Spleen (tissue), 11 donors: ENCODE measurements around the gene C2CD2L. TPM values are rescaled to one million over a fixed set of nuclear protein-coding genes. Genes with fewer than 3 reads are reported as not detected.

ENCODE experiments used
- DNase-seq: peaks from one replicate; pipeline ENCODE4 v3.0.0-alpha.2; 2020
- H3K27ac ChIP-seq, 8 donors: fragments of 200-600 bp; sonication (generic) in 7 of 8; 1 replicate in 4 of 8; 2 replicates in 4 of 8; pipeline versions ENCODE4 v1.5.0 to v1.8.0; 2016 to 2021; ENCODE audit warnings: inconsistent platforms in 4 of 8, mild to moderate bottlenecking in 4 of 8, moderate library complexity in 1 of 8
- H3K27me3 ChIP-seq, 7 donors: fragments of 200-600 bp; sonication (generic) in 6 of 7; replicated peaks in 1 of 7; 1 replicate in 4 of 7; 2 replicates in 3 of 7; pipeline versions ENCODE4 v1.5.0 to v1.8.0; 2016 to 2021; ENCODE audit warnings: inconsistent platforms in 3 of 7, mild to moderate bottlenecking in 1 of 7
- H3K36me3 ChIP-seq, 6 donors: fragments of 200-600 bp; sonication (generic) in 5 of 6; 1 replicate in 4 of 6; 2 replicates in 2 of 6; pipeline versions ENCODE4 v1.5.0 to v1.8.0; 2016 to 2021; ENCODE audit warnings: inconsistent platforms in 2 of 6
- H3K4me1 ChIP-seq, 6 donors: fragments of 200-600 bp; sonication (generic) in 5 of 6; 1 replicate in 3 of 6; 2 replicates in 3 of 6; pipeline versions ENCODE4 v1.5.0 to v1.8.0; 2016 to 2021; ENCODE audit warnings: inconsistent platforms in 3 of 6
- H3K4me3 ChIP-seq, 8 donors: fragments of 200-600 bp; sonication (generic) in 7 of 8; 1 replicate in 4 of 8; 2 replicates in 4 of 8; pipeline versions ENCODE4 v1.5.0 to v1.8.0; 2016 to 2021; ENCODE audit warnings: inconsistent platforms in 4 of 8, mild to moderate bottlenecking in 4 of 8, moderate library complexity in 2 of 8
- H3K9me3 ChIP-seq, 8 donors: fragments of 200-600 bp; sonication (generic) in 7 of 8; 1 replicate in 4 of 8; 2 replicates in 4 of 8; pipeline versions ENCODE4 v1.5.0 to v1.8.0; 2016 to 2021; ENCODE audit warnings: inconsistent platforms in 4 of 8
- CTCF ChIP-seq, 11 experiments: fragments of 200-600 bp in 7 of 11; fragments of 450-650 bp in 4 of 11; sonication (generic) in 4 of 11; IDR thresholded peaks in 8 of 11; conservative IDR thresholded peaks in 3 of 11; 1 replicate in 7 of 11; 2 replicates in 4 of 11; pipeline versions ENCODE4 v1.4.0 to v1.8.0; 2016 to 2021; ENCODE audit warnings: antibody characterized with exemption in 11 of 11, inconsistent platforms in 4 of 11, mild to moderate bottlenecking in 1 of 11
- POLR2A ChIP-seq, 3 donors: fragments of 450-650 bp; IDR thresholded peaks; one replicate each; pipeline ENCODE4 v1.5.1; 2017; ENCODE audit warnings: antibody characterized with exemption in 3 of 3, mild to moderate bottlenecking in 1 of 3
- POLR2AphosphoS5 ChIP-seq, 3 donors: sonication (generic); formaldehyde crosslinking; IDR thresholded peaks; one replicate each; pipeline ENCODE4 v1.5.1; 2017; ENCODE audit warnings: antibody characterized with exemption in 3 of 3
- WGBS, 5 donors: extraction: QIAGEN DNeasy Blood & Tissue Kit in 3 of 5; methylation state at CpG; one replicate each; pipeline versions ENCODE4 v1.1.5 to v1.1.7; 2013 to 2018; 5-methylcytosine and 5-hydroxymethylcytosine counted together
- intact Hi-C: fragments of 100-400 bp; cut with DNase I; formaldehyde crosslinking; loops from one replicate; pipeline ENCODE4 v1.15.0; 2023; ENCODE audit warnings: low total_unique reads
- polyA plus RNA-seq, 3 donors: library from polyadenylated mRNA; stranded (reverse); fragments of 200-250 nt; gene quantifications; one replicate each; pipeline ENCODE4 v1.2.1, GENCODE V29; 2013
- total RNA-seq, 7 donors: library from RNA; depleted of rRNA in 3 of 7; stranded (reverse); fragments of >200 nt in 3 of 7; fragmentation: NEBNext Ultra II Directional in 4 of 7; extraction: Animal tissue kit (Norgen Biotek cat#: 25700) in 4 of 7; gene quantifications; one replicate each; pipeline versions ENCODE4 v1.1.0 to v1.2.1, GENCODE V29; 2016 to 2021
- donor health status: healthy with polysubstance abuse.
- donor health status: DM: no; HTN: no; CAD: no; lungs with moderate emphysema.
- donor health status: DM: no; HTN: no; CAD: no.
- donor health status: Bipolar disorder and iron deficiency.
- donor health status: healthy.
- donor health status: DM: no; HTN: no; CAD: no.
- donor health status: DM: yes; HTN: yes; CAD: no.

C2CD2L gene
- total and polyA plus RNA-seq, 10 donors: 5.8 to 19.6 (median 15.7) TPM

DNA sequence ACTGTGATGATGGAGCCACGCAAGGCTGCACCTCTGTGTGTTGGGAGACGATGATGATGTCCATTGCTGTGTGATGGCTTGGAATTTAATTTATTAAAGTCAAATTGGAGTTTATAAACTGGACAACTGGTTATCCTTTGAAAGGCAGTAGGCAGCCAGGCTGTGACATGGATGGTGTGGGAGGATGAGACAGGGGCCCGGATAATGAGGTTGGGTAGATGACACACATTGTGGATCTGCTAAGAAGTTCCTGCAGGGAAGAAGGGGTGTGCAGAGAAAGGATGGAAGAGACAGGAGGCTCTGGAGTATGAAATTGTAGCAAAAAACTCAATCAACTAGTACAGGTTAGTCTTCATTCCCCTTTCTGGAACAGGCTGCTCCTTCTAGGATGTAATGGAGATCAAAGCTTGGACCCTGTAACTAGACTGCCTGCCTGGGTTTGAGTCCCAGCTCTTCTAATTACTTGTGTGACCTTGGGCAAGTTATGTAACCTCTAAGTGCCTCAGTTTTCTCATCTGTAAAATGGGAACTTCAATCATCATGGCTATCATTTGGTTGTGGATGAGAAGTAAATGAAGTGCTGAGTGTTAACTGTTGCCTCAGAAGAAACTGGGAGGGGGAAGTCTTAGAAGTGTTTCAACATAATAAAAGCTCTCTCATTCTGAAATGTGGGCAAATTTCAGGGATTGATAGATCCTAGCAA, 10.0 kb downstream of the C2CD2L start:
- Histone ChIP-seq H3K27ac (peak overlapping the region in 3 of 8 donors; percentile 83 to 90 (median 84)), H3K36me3 (peaks cover 0 to 56% (median 33%) of the 10 kb centered on the region in 6 donors), H3K4me3 (no peak overlapping the region), H3K27me3 (no peaks in the 10 kb centered on the region), H3K4me1 (peaks cover 7 to 58% (median 29%) of the 10 kb centered on the region in 6 donors), H3K9me3 (no peaks in the 10 kb centered on the region)
- no peak for TF ChIP-seq CTCF (IDR thresholded peaks at IDR 0.05 in 8 of 11, conservative IDR thresholded peaks at IDR 0.05 in 3 of 11)
- TF ChIP-seq POLR2AphosphoS5 (IDR thresholded peaks at IDR 0.05): no peak
- no peak for TF ChIP-seq POLR2A (IDR thresholded peaks at IDR 0.05)
- WGBS, 5 donors: 93 to 97% (median 95%) methylated on average over 3 of the region's 3 CpGs
- DNase-seq: no peak
- intact Hi-C loops: no loop called here

DNA sequence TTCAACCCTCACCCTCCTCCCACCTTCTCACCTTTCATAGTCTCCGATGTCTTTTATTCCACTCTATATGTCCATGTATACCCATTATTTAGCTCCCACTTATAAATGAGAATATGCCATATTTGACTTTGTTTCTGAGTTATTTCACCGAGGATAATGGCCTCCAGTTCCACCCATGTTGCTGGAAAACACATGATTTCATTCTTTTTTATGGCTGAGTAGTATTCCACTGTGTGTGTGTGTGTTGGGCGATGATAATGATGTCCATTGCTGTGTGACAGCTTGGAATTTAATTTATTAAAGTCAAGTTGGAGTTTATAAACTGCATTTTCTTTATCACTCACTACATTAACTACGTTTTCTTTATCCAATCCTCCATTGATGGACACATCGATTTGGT, 11.1 kb downstream of the C2CD2L start:
- peaks cover 0 to 45% (median 22%) of the 10 kb centered on the region in 6 donors for H3K36me3 ChIP-seq
- no peak for DNase-seq
- H3K27ac ChIP-seq: no peak overlapping the region
- no peaks in the 10 kb centered on the region for H3K27me3 ChIP-seq
- TF ChIP-seq POLR2AphosphoS5 (IDR thresholded peaks at IDR 0.05) (no peak), CTCF (IDR thresholded peaks at IDR 0.05 in 8 of 11, conservative IDR thresholded peaks at IDR 0.05 in 3 of 11) (no peak)
- peaks cover 14 to 68% (median 40%) of the 10 kb centered on the region in 6 donors for H3K4me1 ChIP-seq
- H3K9me3 ChIP-seq: no peaks in the 10 kb centered on the region
- H3K4me3 ChIP-seq: no peak overlapping the region
- intact Hi-C loops: no loop called here
- 96 to 99% (median 97%) methylated on average over 5 of the region's 5 CpGs for WGBS, 5 donors

DNA sequence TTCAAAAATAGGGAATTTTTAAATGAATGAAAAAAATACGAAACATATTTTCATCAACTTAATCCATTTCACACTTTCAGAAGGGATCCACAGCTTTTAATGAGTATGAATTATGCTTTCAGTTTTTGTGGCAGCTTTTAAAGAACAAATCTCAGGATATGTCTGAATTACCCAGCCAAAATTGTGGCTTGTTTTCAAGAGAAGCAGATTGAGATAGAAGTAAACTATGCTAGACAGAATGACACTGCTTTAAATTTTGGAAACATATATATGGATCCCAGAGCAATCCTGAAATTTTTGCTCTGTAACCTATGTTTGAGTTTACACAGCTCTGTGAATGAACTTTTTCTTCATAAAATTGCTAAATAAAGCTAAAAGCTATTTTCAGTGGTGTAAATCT, 11.8 kb downstream of the C2CD2L start:
- Histone ChIP-seq H3K9me3 (no peaks in the 10 kb centered on the region), H3K4me1 (peaks cover 14 to 72% (median 40%) of the 10 kb centered on the region in 6 donors), H3K4me3 (no peak overlapping the region), H3K27ac (no peak overlapping the region), H3K27me3 (no peaks in the 10 kb centered on the region), H3K36me3 (peaks cover 0 to 44% (median 18%) of the 10 kb centered on the region in 6 donors)
- TF ChIP-seq POLR2A (IDR thresholded peaks at IDR 0.05) (no peak), POLR2AphosphoS5 (IDR thresholded peaks at IDR 0.05) (no peak), CTCF (IDR thresholded peaks at IDR 0.05 in 8 of 11, conservative IDR thresholded peaks at IDR 0.05 in 3 of 11) (no peak)
- intact Hi-C loops: no loop called here
- DNase-seq: no peak
- WGBS, 5 donors: 89 to 100% (median 97%) methylated on average over 1 of the region's 1 CpG

- TF ChIP-seq POLR2A (IDR thresholded peaks at IDR 0.05) (no peak), POLR2AphosphoS5 (IDR thresholded peaks at IDR 0.05) (no peak), CTCF (IDR thresholded peaks at IDR 0.05 in 8 of 11, conservative IDR thresholded peaks at IDR 0.05 in 3 of 11) (no peak)
- Histone ChIP-seq H3K27ac (peak overlapping the region; percentile 61 to 92 (median 87)), H3K27me3 (no peaks in the 10 kb centered on the region), H3K9me3 (no peaks in the 10 kb centered on the region), H3K36me3 (peaks cover 0 to 44% (median 20%) of the 10 kb centered on the region in 6 donors), H3K4me3 (peak overlapping the region; percentile 18 to 97 (median 90)), H3K4me1 (peaks cover 14 to 68% (median 33%) of the 10 kb centered on the region in 6 donors)
- no peak for DNase-seq
- intact Hi-C loops: no loop called here
- WGBS, 5 donors: 26 to 47% (median 42%) methylated on average over 5 of the region's 5 CpGs
Measured at GRCh38 chr11:119120639-119121007, 13.5 kb downstream of the C2CD2L start.
